Ascending aorta (tissue), 2 donors: ENCODE results near the gene TSC1. TPM values are rescaled to one million over a fixed set of nuclear protein-coding genes. Genes with fewer than 3 reads are reported as not detected.

Experiments
- DNase-seq, 2 donors: peaks; one replicate each; pipeline ENCODE4 v3.0.0-alpha.2; 2019; ENCODE audit warnings: low spot score in 2 of 2
- H3K27ac ChIP-seq, 2 donors: fragments of 200-600 bp; sonication (generic); one replicate each; pipeline ENCODE4 v1.5.1; 2016 to 2017; ENCODE audit warnings: mild to moderate bottlenecking in 1 of 2
- H3K27me3 ChIP-seq: fragments of 200-600 bp; sonication (generic); one replicate; pipeline ENCODE4 v1.5.1; 2017
- H3K36me3 ChIP-seq, 2 donors: fragments of 200-600 bp; sonication (generic); one replicate each; pipeline ENCODE4 v1.5.1; 2016
- H3K4me1 ChIP-seq, 2 donors: fragments of 200-600 bp; sonication (generic); one replicate each; pipeline ENCODE4 v1.5.1; 2016 to 2017; ENCODE audit warnings: mild to moderate bottlenecking in 1 of 2
- H3K4me3 ChIP-seq, 2 donors: fragments of 200-600 bp; sonication (generic); one replicate each; pipeline ENCODE4 v1.5.1; 2016 to 2017; ENCODE audit warnings: mild to moderate bottlenecking in 1 of 2
- H3K9me3 ChIP-seq, 2 donors: fragments of 200-600 bp; sonication (generic); one replicate each; pipeline ENCODE4 v1.5.1; 2016
- CTCF ChIP-seq, 3 experiments: fragments of 200-600 bp in 2 of 3; fragments of 450-650 bp in 1 of 3; sonication (generic) in 2 of 3; IDR thresholded peaks; one replicate each; pipeline ENCODE4 v1.5.1; 2016 to 2019; ENCODE audit warnings: antibody characterized with exemption in 3 of 3, mild to moderate bottlenecking in 1 of 3, moderate library complexity in 1 of 3
- intact Hi-C: fragments of 100-400 bp; cut with DNase I; formaldehyde crosslinking; loops from one replicate; pipeline ENCODE4 v1.15.1; 2023
- total RNA-seq: library from RNA; depleted of rRNA; stranded (reverse); fragments of >200 nt; gene quantifications from one replicate; pipeline ENCODE4 v1.1.0, GENCODE V29; 2016

The TSC1 gene
- total RNA-seq, 1 donor from 2014 or later: 39.8 TPM

GRCh38 chr9:132880324-132880661 is 64.1 kb downstream of the TSC1 start:
- DNase-seq: no peak
- Histone ChIP-seq H3K4me3 (no peak overlapping the region), H3K4me1 (peaks cover 3 to 8% of the 10 kb centered on the region in 2 donors), H3K36me3 (peaks cover 0 to 7% of the 10 kb centered on the region in 2 donors), H3K27ac (no peak overlapping the region), H3K9me3 (no peaks in the 10 kb centered on the region), H3K27me3 (no peaks in the 10 kb centered on the region)
- intact Hi-C loops: no loop called here
- TF ChIP-seq CTCF (IDR thresholded peaks at IDR 0.05): no peak

GRCh38 chr9:132879457-132880323 is 64.7 kb downstream of the TSC1 start:
- Histone ChIP-seq H3K36me3 (peaks cover 0 to 7% of the 10 kb centered on the region in 2 donors), H3K4me1 (peaks cover 3 to 8% of the 10 kb centered on the region in 2 donors), H3K9me3 (no peaks in the 10 kb centered on the region), H3K27ac (peak overlapping the region; percentile 64 to 71), H3K4me3 (peak overlapping the region in 1 of 2 donors; percentile 78), H3K27me3 (no peaks in the 10 kb centered on the region)
- intact Hi-C loops: loop anchor here (5.0 kb wide), 1 partner anchor 472 kb away; the partner anchor contains the start of gene TTF1
- DNase-seq: no peak
- no peak for TF ChIP-seq CTCF (IDR thresholded peaks at IDR 0.05)

GRCh38 chr9:132878695-132879456 is 65.5 kb downstream of the TSC1 start, which contains the start of gene SPACA9:
Gene SPACA9, plus strand, starts transcription at chr9:132878898. Its CDS starts 5,050 bp downstream, at chr9:132883948.
- peak within 1 kb of the TSS; percentile 78 to 81 for H3K4me3 ChIP-seq
- TF ChIP-seq CTCF (IDR thresholded peaks at IDR 0.05): no peak
- intact Hi-C loops: loop anchor here (1.0 to 5.0 kb wide), 4 partner anchors 65 to 472 kb away; partner anchors contain the start of genes GTF3C4, GTF3C5, TSC1 and TTF1

GRCh38 chr9:132877824-132878694 is 66.4 kb downstream of the TSC1 start, which contains the start of gene AK8:
Gene AK8, minus strand, starts transcription at chr9:132878284. Its CDS starts 29 bp downstream, at chr9:132878255.
- peak in 1 of 2 donors; percentile 82 for DNase-seq
- Histone ChIP-seq H3K36me3 (no peaks in the 10 kb centered on the region), H3K4me3 (peak within 1 kb of the TSS; percentile 78 to 81), H3K9me3 (no peaks in the 10 kb centered on the region), H3K27me3 (no peaks in the 10 kb centered on the region), H3K4me1 (peaks cover 3 to 8% of the 10 kb centered on the region in 2 donors), H3K27ac (peak within 1 kb of the TSS; percentile 64 to 71)
- TF ChIP-seq CTCF (IDR thresholded peaks at IDR 0.05): no peak
- intact Hi-C loops: loop anchor here (1.0 to 5.0 kb wide), 4 partner anchors 66 to 471 kb away; partner anchors contain the start of genes GTF3C4, GTF3C5, TSC1 and TTF1

More at GRCh38 chr9:132878695-132879456, 65.5 kb downstream of the TSC1 start, which contains the start of gene SPACA9:
- H3K9me3 ChIP-seq: no peaks in the 10 kb centered on the region
- peaks cover 0 to 1% of the 10 kb centered on the region in 2 donors for H3K36me3 ChIP-seq
- peaks cover 3 to 8% of the 10 kb centered on the region in 2 donors for H3K4me1 ChIP-seq
- H3K27me3 ChIP-seq: no peaks in the 10 kb centered on the region
- H3K27ac ChIP-seq: peak within 1 kb of the TSS; percentile 64 to 71
- DNase-seq: peak in 1 of 2 donors; percentile 86
